GM23338 (cell line): ENCODE measurements around the gene PHACTR1. TPM values are rescaled to one million over a fixed set of nuclear protein-coding genes. Genes with fewer than 3 reads are reported as not detected.

Source experiments
- ATAC-seq: fragments of 200-7000 bp; cut with Tn5 transposase; 3 replicates; pipeline ENCODE4 v1.9.1; 2020
- DNase-seq: peaks from one replicate; pipeline ENCODE4 v3.0.0-alpha.2; 2015; ENCODE audit warnings: low spot score
- H2AFZ ChIP-seq: fragments of 200-600 bp; sonication (generic); 2 replicates; pipeline ENCODE4 v1.8.0; 2016; ENCODE audit warnings: antibody characterized with exemption, mild to moderate bottlenecking, moderate library complexity
- H3F3A ChIP-seq: fragments of 200-600 bp; sonication (generic); replicated peaks from 2 replicates; pipeline ENCODE4 v1.8.0; 2017; ENCODE audit warnings: antibody characterized with exemption, mixed run types, low read depth
- H3K27ac ChIP-seq: fragments of 200-600 bp; sonication (generic); 2 replicates; pipeline ENCODE4 v1.6.1; 2016; ENCODE audit warnings: low read depth
- H3K27me3 ChIP-seq: fragments of 200-600 bp; sonication (generic); 2 replicates; pipeline ENCODE4 v1.8.0; 2016; ENCODE audit warnings: mild to moderate bottlenecking, mixed run types, moderate library complexity; ENCODE audit not compliant: insufficient read depth
- H3K36me3 ChIP-seq: fragments of 200-600 bp; sonication (generic); 2 replicates; pipeline ENCODE4 v1.8.0; 2016; ENCODE audit warnings: mild to moderate bottlenecking; ENCODE audit not compliant: insufficient read depth
- H3K4me1 ChIP-seq: fragments of 200-600 bp; sonication (generic); 2 replicates; pipeline ENCODE4 v1.8.0; 2016; ENCODE audit warnings: mild to moderate bottlenecking, moderate library complexity; ENCODE audit not compliant: insufficient read depth
- H3K4me2 ChIP-seq: fragments of 200-600 bp; sonication (generic); 2 replicates; pipeline ENCODE4 v1.7.1; 2017; ENCODE audit warnings: mixed run types
- H3K4me3 ChIP-seq: fragments of 200-600 bp; sonication (generic); 2 replicates; pipeline ENCODE4 v1.6.1; 2016; ENCODE audit warnings: mixed run types
- H3K79me2 ChIP-seq: fragments of 200-600 bp; sonication (generic); replicated peaks from 2 replicates; pipeline ENCODE4 v1.8.0; 2017; ENCODE audit warnings: mild to moderate bottlenecking; ENCODE audit not compliant: insufficient read depth
- H3K9me2 ChIP-seq: fragments of 200-600 bp; sonication (generic); 2 replicates; pipeline ENCODE4 v1.8.0; 2017; ENCODE audit not compliant: insufficient read depth
- H4K20me1 ChIP-seq: fragments of 200-600 bp; sonication (generic); replicated peaks from 2 replicates; pipeline ENCODE4 v1.8.0; 2017; ENCODE audit warnings: mild to moderate bottlenecking; ENCODE audit not compliant: insufficient read depth
- H3K27ac Mint-ChIP-seq: 2 replicates; pipeline ENCODE4 v1.8.0; 2020; ENCODE audit warnings: inconsistent platforms, mild to moderate bottlenecking, moderate library complexity, mixed read lengths
- H3K27me3 Mint-ChIP-seq: 3 replicates; pipeline ENCODE4 v1.8.0; 2022; ENCODE audit warnings: low read depth, mild to moderate bottlenecking, moderate library complexity, mixed read lengths, inconsistent platforms; ENCODE audit not compliant: insufficient read depth, poor library complexity
- H3K36me3 Mint-ChIP-seq: 3 replicates; pipeline ENCODE4 v1.8.0; 2021; ENCODE audit warnings: low read depth, mild to moderate bottlenecking, inconsistent platforms, moderate library complexity, mixed read lengths
- H3K4me1 Mint-ChIP-seq: 3 replicates; pipeline ENCODE4 v1.8.0; 2020; ENCODE audit warnings: mild to moderate bottlenecking, inconsistent platforms, mixed read lengths
- H3K4me3 Mint-ChIP-seq: 3 replicates; pipeline ENCODE4 v1.8.0; 2021; ENCODE audit warnings: moderate library complexity, mild to moderate bottlenecking, inconsistent platforms, mixed read lengths
- H3K9me3 Mint-ChIP-seq: 3 replicates; pipeline ENCODE4 v1.8.0; 2020; ENCODE audit warnings: moderate library complexity, mild to moderate bottlenecking, inconsistent platforms, mixed read lengths
- CREB1 ChIP-seq: fragments of 250-450 bp; sonication (Bioruptor Pico); IDR thresholded peaks from 2 replicates; pipeline ENCODE4 v1.5.0; 2020; ENCODE audit warnings: low read depth, mild to moderate bottlenecking, moderate library complexity
- ETS1 ChIP-seq: IDR thresholded peaks from 2 replicates; pipeline ENCODE4 v1.6.1; 2016; ENCODE audit warnings: antibody characterized with exemption
- EZH2 ChIP-seq: fragments of 200-600 bp; sonication (generic); IDR thresholded peaks from one replicate; pipeline ENCODE4 v1.8.0; 2017; ENCODE audit warnings: antibody characterized with exemption, mild to moderate bottlenecking, low read depth; ENCODE audit not compliant: unreplicated experiment
- EZH2phosphoT487 ChIP-seq: fragments of 200-600 bp; sonication (generic); IDR thresholded peaks from one replicate; pipeline ENCODE4 v1.8.1; 2018; ENCODE audit warnings: antibody characterized with exemption; ENCODE audit not compliant: unreplicated experiment
- JUNB ChIP-seq: IDR thresholded peaks from one replicate; pipeline ENCODE4 v1.6.1; 2016; ENCODE audit warnings: antibody characterized with exemption; ENCODE audit not compliant: unreplicated experiment
- NANOG ChIP-seq: IDR thresholded peaks from 2 replicates; pipeline ENCODE4 v1.6.1; 2016; ENCODE audit warnings: antibody characterized with exemption, borderline replicate concordance
- POLR2AphosphoS5 ChIP-seq: IDR thresholded peaks from 2 replicates; pipeline ENCODE4 v1.6.1; 2016; ENCODE audit warnings: antibody characterized with exemption, low read depth
- REST ChIP-seq: IDR thresholded peaks from one replicate; pipeline ENCODE4 v1.6.1; 2018; ENCODE audit warnings: antibody characterized with exemption; ENCODE audit not compliant: unreplicated experiment
- STAT1 ChIP-seq: IDR thresholded peaks from one replicate; pipeline ENCODE4 v1.6.1; 2016; ENCODE audit warnings: antibody characterized with exemption; ENCODE audit not compliant: unreplicated experiment
- ZNF114 ChIP-seq: fragments of 250-450 bp; sonication (Bioruptor Pico); IDR thresholded peaks from 2 replicates; pipeline ENCODE4 v1.5.0; 2020; ENCODE audit warnings: mild to moderate bottlenecking, moderate library complexity
- ZNF331 ChIP-seq: fragments of 250-450 bp; sonication (Bioruptor Pico); IDR thresholded peaks from 2 replicates; pipeline ENCODE4 v1.5.0; 2020; ENCODE audit warnings: low read depth, mild to moderate bottlenecking, moderate library complexity
- ZNF462 ChIP-seq: fragments of 250-450 bp; sonication (Bioruptor Pico); IDR thresholded peaks from 2 replicates; pipeline ENCODE4 v1.5.0; 2020; ENCODE audit warnings: mild to moderate bottlenecking, moderate library complexity
- polyA plus RNA-seq: library from polyadenylated mRNA; unstranded; fragments of >200 nt; fragmentation: Nextera tagmentation; extraction: Ambion mirVana; gene quantifications from 2 replicates; pipeline ENCODE4 v1.2.1, GENCODE V29; 2016
- total RNA-seq: library from RNA; depleted of rRNA; stranded (reverse); fragments of >200 nt; shearing (Covaris generic); gene quantifications from 2 replicates; pipeline ENCODE4 v1.2.3, GENCODE V29; 2014
- TF ChIP-seq, protein P1 (sequence below), 2 experiments: fragments of 200-600 bp in 1 of 2; sonication (generic) in 1 of 2; conservative IDR thresholded peaks; 2 replicates each; pipeline versions ENCODE4 v1.5.1 to v1.6.1; 2016 to 2017; ENCODE audit warnings: antibody characterized with exemption in 2 of 2, low read depth in 2 of 2, mild to moderate bottlenecking in 2 of 2, moderate library complexity in 1 of 2

PHACTR1 gene
- total and polyA plus RNA-seq, 2 experiments from 2014 or later: 5.9 to 19.3 TPM

GRCh38 chr6:13205106-13205505 is 488.5 kb downstream of the PHACTR1 start:
- no peak overlapping the region for H3K4me3 ChIP-seq
- ATAC-seq: no peak
- no peaks in the 10 kb centered on the region for H3F3A ChIP-seq
- H3K79me2 ChIP-seq: no peaks in the 10 kb centered on the region
- H3K4me1 ChIP-seq: peaks cover 6% of the 10 kb centered on the region; the same call in 1 of the 2 replicates
- H3K27me3 ChIP-seq: no peaks in the 10 kb centered on the region
- no peak overlapping the region for H3K27ac ChIP-seq
- H2AFZ ChIP-seq: no peak overlapping the region
- H3K4me3 Mint-ChIP-seq: no peak overlapping the region
- no peak overlapping the region for H3K27ac Mint-ChIP-seq
- no peaks in the 10 kb centered on the region for H3K36me3 ChIP-seq
- H3K9me2 ChIP-seq: 0 out of 2 replicates have a peak, but pooled peaks cover 10% of the 10 kb centered on the region
- H3K27me3 Mint-ChIP-seq: no peaks in the 10 kb centered on the region
- peaks cover 9% of the 10 kb centered on the region; the same call in 2 of the 3 replicates for H3K4me1 Mint-ChIP-seq
- no peak for DNase-seq
- H3K9me3 Mint-ChIP-seq: no peaks in the 10 kb centered on the region
- no peak overlapping the region for H3K4me2 ChIP-seq
- H3K36me3 Mint-ChIP-seq: no peaks in the 10 kb centered on the region
- TF ChIP-seq NANOG (no peak), STAT1 (no peak), POLR2AphosphoS5 (no peak), CREB1 (no peak), ZNF114 (CRISPR knock-in tag) (no peak), REST (no peak), JUNB (no peak), EZH2 (no peak), ZNF462 (no peak), EZH2phosphoT487 (no peak), ZNF331 (no peak), ETS1 (no peak)
- TF ChIP-seq, protein P1, sequence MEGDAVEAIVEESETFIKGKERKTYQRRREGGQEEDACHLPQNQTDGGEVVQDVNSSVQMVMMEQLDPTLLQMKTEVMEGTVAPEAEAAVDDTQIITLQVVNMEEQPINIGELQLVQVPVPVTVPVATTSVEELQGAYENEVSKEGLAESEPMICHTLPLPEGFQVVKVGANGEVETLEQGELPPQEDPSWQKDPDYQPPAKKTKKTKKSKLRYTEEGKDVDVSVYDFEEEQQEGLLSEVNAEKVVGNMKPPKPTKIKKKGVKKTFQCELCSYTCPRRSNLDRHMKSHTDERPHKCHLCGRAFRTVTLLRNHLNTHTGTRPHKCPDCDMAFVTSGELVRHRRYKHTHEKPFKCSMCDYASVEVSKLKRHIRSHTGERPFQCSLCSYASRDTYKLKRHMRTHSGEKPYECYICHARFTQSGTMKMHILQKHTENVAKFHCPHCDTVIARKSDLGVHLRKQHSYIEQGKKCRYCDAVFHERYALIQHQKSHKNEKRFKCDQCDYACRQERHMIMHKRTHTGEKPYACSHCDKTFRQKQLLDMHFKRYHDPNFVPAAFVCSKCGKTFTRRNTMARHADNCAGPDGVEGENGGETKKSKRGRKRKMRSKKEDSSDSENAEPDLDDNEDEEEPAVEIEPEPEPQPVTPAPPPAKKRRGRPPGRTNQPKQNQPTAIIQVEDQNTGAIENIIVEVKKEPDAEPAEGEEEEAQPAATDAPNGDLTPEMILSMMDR (conservative IDR thresholded peaks at IDR 0.05; ENCODE audit: low read depth in 2 of 2): no peak
- no peaks in the 10 kb centered on the region for H4K20me1 ChIP-seq
